OCI-LY7 (cell line): ENCODE measurements around the gene HOXB8. TPM values are rescaled to one million over a fixed set of nuclear protein-coding genes. Genes with fewer than 3 reads are reported as not detected.

ENCODE experiments used
- BruUV-seq: library from RNA; stranded (reverse); fragments of 400-500 nt; replicated peaks from 2 replicates; lab custom pipeline; 2021; lab: Mats Ljungman, UMichigan
- CTCF ChIA-PET: fragments of 300-600 bp; sonication (Branson Sonifier 250); formaldehyde crosslinking; loops from one replicate; lab custom pipeline; 2022; ENCODE audit warnings: antibody characterized with exemption; ENCODE audit not compliant: unreplicated experiment; lab: Charles Lee
- POLR2A ChIA-PET: fragments of 300-600 bp; sonication (Branson Sonifier 250); formaldehyde crosslinking; loops from one replicate; lab custom pipeline; 2022; ENCODE audit warnings: antibody characterized with exemption; lab: Charles Lee
- DNase-seq: peaks from one replicate; pipeline ENCODE4 v3.0.0-alpha.2; 2015; ENCODE audit warnings: low spot score
- H2AFZ ChIP-seq: fragments of 200-600 bp; sonication (generic), shearing (Covaris generic); 2 replicates; pipeline ENCODE4 v1.6.1; 2014; ENCODE audit warnings: mild to moderate bottlenecking, antibody characterized with exemption, low read length, moderate library complexity
- H3K27ac ChIP-seq: fragments of 200-600 bp; sonication (generic); 2 replicates; pipeline ENCODE4 v1.5.1; 2014; ENCODE audit warnings: mixed run types, low read depth, mild to moderate bottlenecking, moderate library complexity, low read length, inconsistent platforms; ENCODE audit not compliant: poor library complexity, severe bottlenecking
- H3K36me3 ChIP-seq: fragments of 200-600 bp; sonication (generic); 2 replicates; pipeline ENCODE4 v1.6.1; 2014; ENCODE audit warnings: mild to moderate bottlenecking, antibody characterized with exemption, low read length, moderate library complexity, mixed read lengths; ENCODE audit not compliant: insufficient read depth
- H3K4me1 ChIP-seq: fragments of 200-600 bp; sonication (generic); 2 replicates; pipeline ENCODE4 v1.5.1; 2014; ENCODE audit warnings: mild to moderate bottlenecking, low read length; ENCODE audit not compliant: insufficient read depth, poor library complexity, severe bottlenecking
- H3K4me2 ChIP-seq: fragments of 200-600 bp; sonication (generic); 2 replicates; pipeline ENCODE4 v1.6.1; 2014; ENCODE audit warnings: mild to moderate bottlenecking, low read length
- H3K4me3 ChIP-seq: fragments of 200-600 bp; sonication (generic); 2 replicates; pipeline ENCODE4 v1.5.1; 2014; ENCODE audit warnings: mild to moderate bottlenecking, low read depth, low read length; ENCODE audit not compliant: poor library complexity, severe bottlenecking
- H3K79me2 ChIP-seq: fragments of 200-600 bp; sonication (generic); 2 replicates; pipeline ENCODE4 v1.6.1; 2016; ENCODE audit warnings: low read depth, mild to moderate bottlenecking, low read length, moderate library complexity, mixed read lengths; ENCODE audit not compliant: insufficient read depth
- H3K9me2 ChIP-seq: fragments of 200-600 bp; sonication (generic); 2 replicates; pipeline ENCODE4 v1.6.1; 2016; ENCODE audit warnings: mild to moderate bottlenecking, low read length, mixed read lengths; ENCODE audit not compliant: insufficient read depth
- H3K9me3 ChIP-seq: fragments of 200-600 bp; sonication (generic); 2 replicates; pipeline ENCODE4 v1.6.1; 2014; ENCODE audit warnings: mild to moderate bottlenecking, mixed run types, low read length, mixed read lengths
- H4K20me1 ChIP-seq: fragments of 200-600 bp; sonication (generic); 2 replicates; pipeline ENCODE4 v1.6.1; 2014; ENCODE audit warnings: mild to moderate bottlenecking, antibody characterized with exemption, low read length, moderate library complexity, mixed read lengths; ENCODE audit not compliant: insufficient read depth
- CTCF ChIP-seq: fragments of 200-600 bp; sonication (generic); conservative IDR thresholded peaks from 2 replicates; pipeline ENCODE4 v1.5.1; 2014; ENCODE audit warnings: mild to moderate bottlenecking, antibody characterized with exemption, low read length, moderate library complexity, mixed read lengths
- EZH2phosphoT487 ChIP-seq: fragments of 200-600 bp; sonication (generic); IDR thresholded peaks from 2 replicates; pipeline ENCODE4 v1.6.1; 2018; ENCODE audit warnings: low read depth, borderline replicate concordance, mild to moderate bottlenecking, mixed run types, antibody characterized with exemption, low read length, moderate library complexity, mixed read lengths
- intact Hi-C: fragments of 100-400 bp; cut with micrococcal nuclease; formaldehyde crosslinking; loops from one replicate; pipeline ENCODE4 v1.10.0; 2022; ENCODE audit not compliant: unreplicated experiment
- total RNA-seq, 2 experiments: library from RNA; depleted of rRNA in 1 of 2; stranded (reverse); fragments of >200 nt in 1 of 2; shearing (Covaris generic) in 1 of 2; gene quantifications; 2 replicates each; pipeline ENCODE4 v1.2.3, GENCODE V29; 2014 to 2022

Gene HOXB8
- total RNA-seq, 2 experiments from 2014 or later, result not detected

- DNase-seq, result no peak
- intact Hi-C loops, result loop anchor here (1.0 to 10.0 kb wide), 2 partner anchors 258 to 330 kb away; no protein-coding TSS in a partner anchor
- H3K27ac ChIP-seq, result no peak overlapping the region
- BruUV-seq, result no TSS peak
- H3K4me2 ChIP-seq, result no peak overlapping the region
- no peak overlapping the region for H3K4me3 ChIP-seq
- POLR2A ChIA-PET, result no interaction called here
- H3K4me1 ChIP-seq, result peaks cover 6% of the 10 kb centered on the region
- CTCF ChIA-PET, result no interaction called here
- H3K36me3 ChIP-seq, result no peaks in the 10 kb centered on the region
- no peaks in the 10 kb centered on the region for H3K9me2 ChIP-seq
- H3K9me3 ChIP-seq, result no peaks in the 10 kb centered on the region
- H2AFZ ChIP-seq, result no peak overlapping the region; the same call in 1 of the 2 replicates
- no peaks in the 10 kb centered on the region for H4K20me1 ChIP-seq
- TF ChIP-seq CTCF, result no peak
- H3K79me2 ChIP-seq, result no peaks in the 10 kb centered on the region
These were observed 20.4 kb downstream of the HOXB8 start for GRCh38 chr17:48594538-48595277.

DNA sequence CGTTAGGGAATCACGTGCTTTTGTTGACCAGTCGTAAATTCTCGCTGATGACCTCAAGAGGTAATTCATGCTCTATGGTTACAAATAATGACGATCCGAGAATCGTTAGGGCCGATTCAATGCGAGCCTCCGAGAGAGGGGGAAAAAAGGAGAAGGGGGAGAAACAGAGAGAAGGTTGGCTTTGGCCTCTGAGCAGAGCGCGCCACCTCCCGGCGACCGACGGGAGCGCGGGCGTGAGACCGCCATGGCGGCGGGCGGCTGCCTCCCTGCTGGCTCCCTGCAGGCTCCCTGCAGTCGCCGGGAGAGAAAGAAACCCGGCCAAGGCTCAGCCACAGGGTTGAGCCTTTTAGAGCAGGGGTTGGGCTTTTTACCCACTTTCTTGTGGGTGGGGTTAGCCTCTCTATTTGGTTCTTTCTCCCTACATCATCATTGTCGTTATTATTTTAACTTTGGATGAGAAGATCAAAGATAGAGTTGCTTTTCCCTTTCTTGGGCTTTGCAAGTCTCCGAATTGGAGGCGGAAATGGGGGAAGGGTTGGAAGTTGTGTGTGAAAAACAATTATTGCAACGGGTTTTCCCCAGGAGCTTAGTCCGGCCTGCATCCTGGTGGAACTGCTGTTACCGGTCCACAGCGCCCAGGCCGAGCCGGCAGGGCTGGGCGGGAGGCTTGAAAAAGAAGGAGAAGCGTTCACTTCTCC lies 21.1 kb downstream of the HOXB8 start:
- H3K36me3 ChIP-seq, result no peaks in the 10 kb centered on the region
- POLR2A ChIA-PET, result no interaction called here
- no peak overlapping the region; the same call in 1 of the 2 replicates for H2AFZ ChIP-seq
- CTCF ChIA-PET, result no interaction called here
- peaks cover 6% of the 10 kb centered on the region for H3K4me1 ChIP-seq
- H3K9me3 ChIP-seq, result no peaks in the 10 kb centered on the region
- H3K4me3 ChIP-seq, result no peak overlapping the region
- no peaks in the 10 kb centered on the region for H3K9me2 ChIP-seq
- intact Hi-C loops, result loop anchor here (1.0 to 10.0 kb wide), 2 partner anchors 258 to 329 kb away; no protein-coding TSS in a partner anchor
- no TSS peak for BruUV-seq
- H3K4me2 ChIP-seq, result 0 out of 2 replicates have a peak overlapping the region, but pooled peaks have one; percentile 35
- no peaks in the 10 kb centered on the region for H4K20me1 ChIP-seq
- no peak overlapping the region for H3K27ac ChIP-seq
- peak; percentile 78 for DNase-seq
- H3K79me2 ChIP-seq, result no peaks in the 10 kb centered on the region
- TF ChIP-seq CTCF (peak; percentile 85), EZH2phosphoT487 (no peak)
